ENCODE measurements around the gene OSBPL5. TPM values are rescaled to one million over a fixed set of nuclear protein-coding genes. Genes with fewer than 3 reads are reported as not detected.
A peak's percentile ranks its signal among the peaks of the same experiment; 100 is the strongest.

OSBPL5 gene
- total RNA-seq, 4 donors from 2014 or later: 37.3 to 211 (median 105) TPM

GRCh38 chr11:3135481-3136440 lies 29.3 kb downstream of the OSBPL5 start:
- TF ChIP-seq EP300 (IDR thresholded peaks at IDR 0.05; ENCODE audit: low read depth) (no peak), CTCF (IDR thresholded peaks at IDR 0.05) (no peak), POLR2A (IDR thresholded peaks at IDR 0.05) (no peak), POLR2AphosphoS5 (IDR thresholded peaks at IDR 0.05) (no peak)
- H3K4me1 ChIP-seq: peaks cover 4 to 39% (median 12%) of the 10 kb centered on the region in 4 donors
- 83% methylated on average over 5 of the region's 15 CpGs; no CpG with 5 or more reads in 1 of the 2 donors for WGBS, 2 donors (ENCODE audit: low coverage in 1 of 2)
- in situ Hi-C loops (cut with MboI; ENCODE audit: low pct_ligation_motif_present in 1 of 4, low pct_unique_long_range_greater_than_20kb in 1 of 4, low sequenced_read_pairs in 3 of 4) (no loop called here), intact Hi-C loops (cut with DNase I; ENCODE audit: low total_unique reads) (no loop called here)
- no peaks in the 10 kb centered on the region for H3K9me3 ChIP-seq
- no peaks in the 10 kb centered on the region for H3K36me3 ChIP-seq
- no peak overlapping the region for H3K27ac ChIP-seq
- H3K27me3 ChIP-seq: no peaks in the 10 kb centered on the region
- DNase-seq: peak; percentile 7
- H3K4me3 ChIP-seq: no peak overlapping the region

- Histone ChIP-seq H3K4me3 (no peak overlapping the region), H3K27me3 (no peaks in the 10 kb centered on the region), H3K36me3 (no peaks in the 10 kb centered on the region), H3K27ac (no peak overlapping the region), H3K9me3 (no peaks in the 10 kb centered on the region), H3K4me1 (peaks cover 4 to 37% (median 12%) of the 10 kb centered on the region in 4 donors)
- TF ChIP-seq POLR2A (IDR thresholded peaks at IDR 0.05): no peak
- TF ChIP-seq EP300 (IDR thresholded peaks at IDR 0.05; ENCODE audit: low read depth): no peak
- in situ Hi-C loops (cut with MboI; ENCODE audit: low pct_ligation_motif_present in 1 of 4, low pct_unique_long_range_greater_than_20kb in 1 of 4, low sequenced_read_pairs in 3 of 4) (no loop called here), intact Hi-C loops (cut with DNase I; ENCODE audit: low total_unique reads) (no loop called here)
- WGBS, 2 donors (ENCODE audit: low coverage in 1 of 2): 83% methylated on average over 26 of the region's 27 CpGs; no CpG with 5 or more reads in 1 of the 2 donors
- DNase-seq: peak; percentile 8
These were observed 30.2 kb downstream of the OSBPL5 start for GRCh38 chr11:3134651-3135480.

GRCh38 chr11:3134218-3134621 lies 30.9 kb downstream of the OSBPL5 start:
- DNase-seq: peak; percentile 4

More at GRCh38 chr11:3134218-3134621, 30.9 kb downstream of the OSBPL5 start:
- no peaks in the 10 kb centered on the region for H3K9me3 ChIP-seq
- in situ Hi-C loops (cut with MboI; ENCODE audit: low pct_ligation_motif_present in 1 of 4, low pct_unique_long_range_greater_than_20kb in 1 of 4, low sequenced_read_pairs in 3 of 4) (no loop called here), intact Hi-C loops (cut with DNase I; ENCODE audit: low total_unique reads) (no loop called here)
- H3K4me3 ChIP-seq: no peak overlapping the region
- peaks cover 4 to 31% (median 10%) of the 10 kb centered on the region in 4 donors for H3K4me1 ChIP-seq
- no peak overlapping the region for H3K27ac ChIP-seq
- no peaks in the 10 kb centered on the region for H3K36me3 ChIP-seq
- TF ChIP-seq EP300 (IDR thresholded peaks at IDR 0.05; ENCODE audit: low read depth) (no peak), POLR2AphosphoS5 (IDR thresholded peaks at IDR 0.05) (no peak), CTCF (IDR thresholded peaks at IDR 0.05) (no peak), POLR2A (IDR thresholded peaks at IDR 0.05) (no peak)
- 100% methylated on average over 4 of the region's 4 CpGs; no CpG with 5 or more reads in 1 of the 2 donors for WGBS, 2 donors (ENCODE audit: low coverage in 1 of 2)
- no peaks in the 10 kb centered on the region for H3K27me3 ChIP-seq
